Epithelial cell of proximal tubule (primary cell): Measurements from ENCODE around the gene MPPED1. TPM values are rescaled to one million over a fixed set of nuclear protein-coding genes. Genes with fewer than 3 reads are reported as not detected.

ENCODE experiments used
- DNase-seq: peaks from one replicate; pipeline ENCODE4 v3.0.0-alpha.2; 2011; ENCODE audit warnings: low read depth
- H3K4me3 ChIP-seq: 2 replicates; pipeline ENCODE4 v1.5.1; 2011; ENCODE audit warnings: low read depth, mild to moderate bottlenecking, low read length
- CTCF ChIP-seq: conservative IDR thresholded peaks from 2 replicates; pipeline ENCODE4 v1.5.1; 2012; ENCODE audit warnings: low read depth, mild to moderate bottlenecking, low read length
- total RNA-seq: library from RNA; depleted of rRNA; stranded (reverse); fragments of >200 nt; gene quantifications from 2 replicates; pipeline ENCODE4 v1.2.3, GENCODE V29; 2015

The MPPED1 gene
- total RNA-seq, 1 donor from 2014 or later: not detected

GRCh38 chr22:43470941-43471585 is 59.2 kb downstream of the MPPED1 start:
- no peak overlapping the region for H3K4me3 ChIP-seq
- TF ChIP-seq CTCF: no peak
- no peak for DNase-seq

GRCh38 chr22:43471606-43472135 is 59.9 kb downstream of the MPPED1 start:
- H3K4me3 ChIP-seq: no peak overlapping the region
- no peak for TF ChIP-seq CTCF
- no peak for DNase-seq

- no peak for DNase-seq
- H3K4me3 ChIP-seq: no peak overlapping the region
- no peak for TF ChIP-seq CTCF
These were observed 61.2 kb downstream of the MPPED1 start for GRCh38 chr22:43473031-43473430.

- H3K4me3 ChIP-seq: no peak overlapping the region
- TF ChIP-seq CTCF: no peak
- no peak for DNase-seq
These were observed 61.6 kb downstream of the MPPED1 start for GRCh38 chr22:43473441-43473840.

- TF ChIP-seq CTCF: no peak
- no peak for DNase-seq
- H3K4me3 ChIP-seq: no peak overlapping the region
These were observed 62.6 kb downstream of the MPPED1 start for GRCh38 chr22:43474161-43475101.

GRCh38 chr22:43475549-43476076 is 63.8 kb downstream of the MPPED1 start:
- no peak for DNase-seq
- H3K4me3 ChIP-seq: no peak overlapping the region
- no peak for TF ChIP-seq CTCF
